A673 (cell line): ENCODE data around the gene ITGA1.

ENCODE experiments used
- EZH2 ChIP-seq: fragments of 200-600 bp; sonication (generic); IDR thresholded peaks from 2 replicates; pipeline ENCODE4 v1.6.1; 2017; ENCODE audit warnings: borderline replicate concordance, low read depth, mild to moderate bottlenecking, mixed read lengths, antibody characterized with exemption, low read length; ENCODE audit not compliant: poor library complexity, severe bottlenecking
- TF ChIP-seq, protein P1 (sequence below): fragments of 300-800, 200-600 bp; sonication (generic); conservative IDR thresholded peaks from 2 replicates; pipeline ENCODE4 v1.5.1; 2017; ENCODE audit warnings: low read depth, mild to moderate bottlenecking, antibody characterized with exemption, low read length, moderate library complexity, mixed read lengths

DNA sequence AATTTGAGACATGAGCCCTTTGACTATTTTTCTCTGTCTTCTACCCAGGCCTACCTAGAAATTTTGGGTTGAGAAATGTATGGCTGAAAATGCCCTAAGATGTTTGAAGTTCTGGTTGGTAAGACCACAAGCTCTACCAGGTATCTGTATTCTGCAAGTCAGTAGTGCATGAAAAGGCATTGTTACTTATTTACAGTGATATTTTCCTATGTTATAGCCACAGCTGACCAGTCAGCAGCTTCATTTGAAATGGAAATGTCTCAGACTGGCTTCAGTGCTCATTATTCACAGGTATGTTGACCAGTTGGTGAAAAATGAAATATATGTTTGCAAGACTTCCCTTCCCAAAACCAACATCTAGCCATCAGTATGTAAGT is 109.5 kb downstream of the ITGA1 start:
- TF ChIP-seq EZH2: no peak
- TF ChIP-seq, protein P1, sequence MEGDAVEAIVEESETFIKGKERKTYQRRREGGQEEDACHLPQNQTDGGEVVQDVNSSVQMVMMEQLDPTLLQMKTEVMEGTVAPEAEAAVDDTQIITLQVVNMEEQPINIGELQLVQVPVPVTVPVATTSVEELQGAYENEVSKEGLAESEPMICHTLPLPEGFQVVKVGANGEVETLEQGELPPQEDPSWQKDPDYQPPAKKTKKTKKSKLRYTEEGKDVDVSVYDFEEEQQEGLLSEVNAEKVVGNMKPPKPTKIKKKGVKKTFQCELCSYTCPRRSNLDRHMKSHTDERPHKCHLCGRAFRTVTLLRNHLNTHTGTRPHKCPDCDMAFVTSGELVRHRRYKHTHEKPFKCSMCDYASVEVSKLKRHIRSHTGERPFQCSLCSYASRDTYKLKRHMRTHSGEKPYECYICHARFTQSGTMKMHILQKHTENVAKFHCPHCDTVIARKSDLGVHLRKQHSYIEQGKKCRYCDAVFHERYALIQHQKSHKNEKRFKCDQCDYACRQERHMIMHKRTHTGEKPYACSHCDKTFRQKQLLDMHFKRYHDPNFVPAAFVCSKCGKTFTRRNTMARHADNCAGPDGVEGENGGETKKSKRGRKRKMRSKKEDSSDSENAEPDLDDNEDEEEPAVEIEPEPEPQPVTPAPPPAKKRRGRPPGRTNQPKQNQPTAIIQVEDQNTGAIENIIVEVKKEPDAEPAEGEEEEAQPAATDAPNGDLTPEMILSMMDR: no peak
